H1 (cell line): Measurements from ENCODE around the gene DNAAF5. TPM values are rescaled to one million over a fixed set of nuclear protein-coding genes. Genes with fewer than 3 reads are reported as not detected.

Source experiments
- CTCF ChIA-PET: fragments of 300-600 bp; sonication (Branson Sonifier 250); formaldehyde crosslinking; loops from one replicate; lab custom pipeline; 2021; ENCODE audit not compliant: partially characterized antibody; lab: Charles Lee
- POLR2A ChIA-PET: fragments of 300-600 bp; sonication (Branson Sonifier 250); formaldehyde crosslinking; loops from one replicate; lab custom pipeline; 2021; ENCODE audit warnings: inconsistent platforms; ENCODE audit not compliant: partially characterized antibody; lab: Charles Lee
- DNase-seq, 2 experiments: peaks; one replicate each; pipeline versions ENCODE4 v3.0.0 to v3.0.0-alpha.2; 2010 to 2022; ENCODE audit warnings: low spot score in 2 of 2, low read depth in 1 of 2, mixed read lengths in 1 of 2
- FAIRE-seq: peaks from 2 replicates; lab custom pipeline; 2011; peaks lifted over from hg19 to GRCh38; lab: Jason Lieb, UNC
- H2AFZ ChIP-seq: 2 replicates; pipeline ENCODE4 v1.8.1; 2012; ENCODE audit warnings: low read length, inconsistent platforms
- H2AK5ac ChIP-seq: 2 replicates; pipeline ENCODE4 v1.6.1; 2013; ENCODE audit warnings: low read depth, low read length
- H2BK120ac ChIP-seq: replicated peaks from 2 replicates; pipeline ENCODE3; 2013; ENCODE audit warnings: low read depth, low read length, inconsistent platforms
- H2BK12ac ChIP-seq: 2 replicates; pipeline ENCODE4 v1.6.1; 2013; ENCODE audit warnings: low read depth, low read length
- H2BK15ac ChIP-seq: 2 replicates; pipeline ENCODE4 v1.6.1; 2013; ENCODE audit warnings: low read length
- H2BK20ac ChIP-seq: 2 replicates; pipeline ENCODE4 v1.6.1; 2013; ENCODE audit warnings: low read length
- H2BK5ac ChIP-seq: 2 replicates; pipeline ENCODE4 v1.6.1; 2013; ENCODE audit warnings: low read depth, low read length
- H3K14ac ChIP-seq: 2 replicates; pipeline ENCODE4 v1.6.1; 2013; ENCODE audit warnings: inconsistent platforms; ENCODE audit not compliant: insufficient read length
- H3K18ac ChIP-seq: 2 replicates; pipeline ENCODE4 v1.6.1; 2013; ENCODE audit warnings: low read length; ENCODE audit errors: extremely low read depth
- H3K23ac ChIP-seq: 2 replicates; pipeline ENCODE4 v1.6.1; 2013; ENCODE audit warnings: inconsistent platforms; ENCODE audit not compliant: insufficient read length
- H3K23me2 ChIP-seq: 2 replicates; pipeline ENCODE4 v1.6.1; 2013; ENCODE audit warnings: low read depth, low read length
- H3K27ac ChIP-seq: 2 replicates; pipeline ENCODE4 v1.6.1; 2011; ENCODE audit warnings: low read depth, low read length, inconsistent platforms
- H3K27me3 ChIP-seq, 4 experiments: replicated peaks in 1 of 4; 1 replicate in 1 of 4; 2 replicates in 3 of 4; pipeline versions ENCODE4 v1.6.1 to v1.8.1; 2011 to 2013; ENCODE audit warnings: low read length in 3 of 4, mild to moderate bottlenecking in 3 of 4, inconsistent platforms in 2 of 4, mixed read lengths in 2 of 4, moderate library complexity in 1 of 4; ENCODE audit not compliant: control insufficient read depth in 3 of 4, insufficient read depth in 3 of 4; ENCODE audit errors: extremely low read depth in 1 of 4
- H3K36me3 ChIP-seq, 4 experiments: 2 replicates each; pipeline versions ENCODE4 v1.6.1 to v1.8.1; 2011 to 2013; ENCODE audit warnings: mild to moderate bottlenecking in 4 of 4, low read length in 3 of 4, moderate library complexity in 2 of 4, control low read depth in 1 of 4, inconsistent platforms in 1 of 4; ENCODE audit not compliant: insufficient read depth in 4 of 4, control insufficient read depth in 2 of 4
- H3K4ac ChIP-seq: replicated peaks from 2 replicates; pipeline ENCODE3; 2013; ENCODE audit warnings: low read length, low read depth, mixed read lengths, inconsistent platforms; ENCODE audit not compliant: insufficient read length
- H3K4me1 ChIP-seq, 4 experiments: replicated peaks in 1 of 4; 1 replicate in 1 of 4; 2 replicates in 3 of 4; pipeline versions ENCODE4 v1.6.1 to v1.8.1; 2011 to 2013; ENCODE audit warnings: low read length in 3 of 4, inconsistent platforms in 2 of 4, mixed read lengths in 1 of 4; ENCODE audit not compliant: insufficient read depth in 4 of 4, control insufficient read depth in 3 of 4
- H3K4me2 ChIP-seq, 2 experiments: 2 replicates each; pipeline versions ENCODE4 v1.6.1 to v1.8.1; 2011 to 2013; ENCODE audit warnings: low read depth in 2 of 2, low read length in 2 of 2, control low read depth in 1 of 2, inconsistent platforms in 1 of 2, mild to moderate bottlenecking in 1 of 2; ENCODE audit not compliant: insufficient read depth in 1 of 2
- H3K4me3 ChIP-seq, 4 experiments: fragments of 200-600, 300-600 bp in 1 of 4; sonication (generic), shearing (Covaris generic), sonication (Bioruptor Twin) in 1 of 4; 2 replicates each; pipeline versions ENCODE4 v1.5.1 to v1.8.1; 2011 to 2016; ENCODE audit warnings: low read length in 4 of 4, low read depth in 3 of 4, control low read depth in 2 of 4, inconsistent platforms in 2 of 4, mild to moderate bottlenecking in 2 of 4, mixed read lengths in 1 of 4, moderate library complexity in 1 of 4; ENCODE audit not compliant: insufficient read depth in 2 of 4; ENCODE audit errors: extremely low read depth in 1 of 4
- H3K56ac ChIP-seq: replicated peaks from 2 replicates; pipeline ENCODE3; 2013; ENCODE audit warnings: low read depth, mild to moderate bottlenecking, mixed read lengths, low read length, inconsistent platforms; ENCODE audit not compliant: insufficient read length
- H3K79me1 ChIP-seq: 2 replicates; pipeline ENCODE4 v1.6.1; 2013; ENCODE audit warnings: low read depth, low read length, control low read depth
- H3K79me2 ChIP-seq, 2 experiments: 2 replicates each; pipeline versions ENCODE4 v1.6.1 to v1.8.1; 2012 to 2013; ENCODE audit warnings: low read length in 2 of 2, mild to moderate bottlenecking in 2 of 2, inconsistent platforms in 1 of 2; ENCODE audit not compliant: insufficient read depth in 2 of 2, control insufficient read depth in 1 of 2
- H3K9ac ChIP-seq, 4 experiments: replicated peaks in 1 of 4; 1 replicate in 1 of 4; 2 replicates in 3 of 4; pipeline versions ENCODE4 v1.6.1 to v1.8.1; 2011 to 2013; ENCODE audit warnings: low read depth in 3 of 4, low read length in 3 of 4, control low read depth in 2 of 4, mild to moderate bottlenecking in 2 of 4, moderate library complexity in 2 of 4, inconsistent platforms in 1 of 4; ENCODE audit errors: extremely low read depth in 1 of 4
- H3K9me3 ChIP-seq, 2 experiments: 2 replicates each; pipeline versions ENCODE4 v1.6.1 to v1.8.1; 2012 to 2013; ENCODE audit warnings: mild to moderate bottlenecking in 2 of 2, moderate library complexity in 2 of 2, control low read depth in 1 of 2, inconsistent platforms in 1 of 2, low read depth in 1 of 2, low read length in 1 of 2, mixed read lengths in 1 of 2; ENCODE audit not compliant: insufficient read depth in 2 of 2
- H4K20me1 ChIP-seq, 2 experiments: replicated peaks in 1 of 2; 2 replicates each; pipeline versions ENCODE3 to v1.8.1; 2011 to 2013; ENCODE audit warnings: inconsistent platforms in 2 of 2, low read length in 2 of 2, mild to moderate bottlenecking in 1 of 2; ENCODE audit not compliant: insufficient read depth in 2 of 2, control insufficient read depth in 1 of 2
- H4K5ac ChIP-seq: 2 replicates; pipeline ENCODE4 v1.6.1; 2013; ENCODE audit warnings: low read length, low read depth, mixed read lengths, inconsistent platforms; ENCODE audit not compliant: insufficient read length
- H4K8ac ChIP-seq: 2 replicates; pipeline ENCODE4 v1.8.0; 2013; ENCODE audit warnings: mild to moderate bottlenecking, moderate library complexity, low read length, inconsistent platforms; ENCODE audit not compliant: insufficient read depth; ENCODE audit errors: extremely low read depth
- H4K91ac ChIP-seq: replicated peaks from 2 replicates; pipeline ENCODE3; 2013; ENCODE audit warnings: low read length, mixed read lengths, inconsistent platforms; ENCODE audit not compliant: insufficient read length
- RNF2 ChIP-seq: fragments of 200-900, 300-1000 bp; sonication (generic); IDR thresholded peaks from 2 replicates; pipeline ENCODE4 v1.7.1; 2016; ENCODE audit warnings: borderline replicate concordance, low read depth, mild to moderate bottlenecking, antibody characterized with exemption, low read length; ENCODE audit not compliant: poor library complexity, severe bottlenecking; ENCODE audit errors: missing control alignments
- YY1 ChIP-seq: IDR thresholded peaks from 2 replicates; pipeline ENCODE4 v1.6.1; 2011; ENCODE audit warnings: low read depth, mild to moderate bottlenecking, low read length
- WGBS, 2 experiments: shearing (Covaris generic) in 1 of 2; methylation state at CpG; one replicate each; pipeline versions ENCODE4 v1.1.6 to v1.1.7; 2013 to 2015; ENCODE audit warnings: low lambda C conversion rate in 2 of 2, mixed read lengths in 2 of 2, inconsistent platforms in 1 of 2, low coverage in 1 of 2, missing lambda C conversion rate in 1 of 2; ENCODE audit not compliant: insufficient replicate concordance in 2 of 2, insufficient coverage in 1 of 2, insufficient read length in 1 of 2; ENCODE audit errors: extremely low coverage in 1 of 2, missing lambda C conversion rate in 1 of 2; 5-methylcytosine and 5-hydroxymethylcytosine counted together
- polyA plus RNA-seq, 7 experiments: library from polyadenylated mRNA; depleted of rRNA in 3 of 7; stranded (reverse) in 5 of 7; unstranded in 2 of 7; fragments of >200 nt in 5 of 7; fragments of 200-250 nt in 2 of 7; gene quantifications; 1 replicate in 5 of 7; 2 replicates in 1 of 7; 4 replicates in 1 of 7; pipeline versions ENCODE4 v1.2.1 to v1.2.3, GENCODE V29; 2011 to 2013; ENCODE audit warnings: missing spikeins in 2 of 7, mixed read lengths in 2 of 7
- total RNA-seq: library from RNA; stranded (reverse); fragmentation: NEBNext Ultra II Directional; extraction: Animal tissue kit (Norgen Biotek cat#: 25700); gene quantifications from 2 replicates; pipeline ENCODE4 v1.2.1, GENCODE V29; 2021

DNAAF5 gene
- total and polyA plus RNA-seq, 2 of the 8 experiments (the other 6 are each of a cell fraction or from before 2014, with no cell fraction given): 55.1 to 95.9 TPM

DNA sequence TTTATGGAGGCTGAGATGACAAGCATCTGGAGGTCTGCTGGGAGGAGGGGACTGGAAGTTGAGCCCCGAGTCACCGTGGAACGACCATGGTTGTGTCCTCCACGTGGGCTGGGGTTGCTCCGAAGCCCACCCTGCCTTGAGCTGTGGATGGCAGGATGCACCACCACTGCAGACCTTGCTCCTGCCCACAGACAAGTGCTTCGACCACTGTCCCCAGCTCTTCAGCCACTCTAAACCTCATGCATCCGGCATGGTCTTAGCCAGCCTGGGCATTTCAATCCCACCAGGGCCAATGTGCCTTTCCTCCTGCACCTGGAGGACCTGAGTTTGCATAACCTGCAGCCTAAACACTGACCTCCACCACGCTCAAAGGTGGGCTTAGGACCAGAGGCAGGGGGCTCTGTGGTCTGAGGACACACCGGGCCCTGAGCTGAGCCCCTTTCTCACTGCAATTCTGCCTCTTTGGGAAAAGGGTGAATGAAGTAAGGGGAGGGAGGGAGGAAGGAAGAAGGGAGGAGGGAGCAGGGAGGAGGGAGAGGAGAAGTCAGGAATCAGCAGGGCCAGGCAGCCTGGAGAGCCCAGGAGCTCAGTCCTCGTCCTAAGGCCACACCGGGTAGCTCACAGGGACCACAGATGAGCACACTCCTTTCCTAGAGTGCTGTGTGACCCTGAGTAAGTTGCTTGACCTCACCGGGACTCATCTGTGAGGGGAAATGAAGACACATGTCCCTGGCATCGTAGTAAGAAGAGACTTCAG lies 44.8 kb upstream of the DNAAF5 start:
- H3K9me3 ChIP-seq: peaks cover 4% of the 10 kb centered on the region in 2 experiments; a peak in 3 of 4 replicates
- H3K14ac ChIP-seq: peak overlapping the region; percentile 10
- H2BK12ac ChIP-seq: no peak overlapping the region
- H3K4ac ChIP-seq: no peak overlapping the region
- TF ChIP-seq RNF2: no peak
- TF ChIP-seq YY1: no peak
- no peak overlapping the region for H3K9ac ChIP-seq
- H2BK15ac ChIP-seq: no peak overlapping the region
- no peak for DNase-seq
- no peak overlapping the region for H3K4me2 ChIP-seq
- H4K20me1 ChIP-seq: no peaks in the 10 kb centered on the region
- FAIRE-seq: no peak
- no peak overlapping the region for H2BK120ac ChIP-seq
- no peak overlapping the region for H2AFZ ChIP-seq
- WGBS, 2 experiments: 96% methylated on average over 13 of the region's 13 CpGs; no CpG with 5 or more reads in 1 of the 2 experiments
- no peak overlapping the region for H3K18ac ChIP-seq
- H4K91ac ChIP-seq: no peak overlapping the region
- peaks cover 2 to 30% (median 10%) of the 10 kb centered on the region in 4 experiments; a peak in 7 of 8 replicates for H3K36me3 ChIP-seq
- H4K5ac ChIP-seq: no peak overlapping the region
- ChIA-PET POLR2A (interaction anchor here (0.6 kb wide), 1 partner anchor 9 kb away, joined by 3 read pairs; no protein-coding TSS in a partner anchor), CTCF (interaction anchor here (1.0 kb wide), 2 partner anchors 10 to 50 kb away, joined by 3 to 4 read pairs; no protein-coding TSS in a partner anchor)
- no peak overlapping the region for H2BK20ac ChIP-seq
- H2BK5ac ChIP-seq: no peak overlapping the region
- H3K27me3 ChIP-seq: no peaks in the 10 kb centered on the region
- H3K56ac ChIP-seq: no peak overlapping the region
- no peak overlapping the region for H4K8ac ChIP-seq
- no peak overlapping the region for H3K4me3 ChIP-seq
- no peak overlapping the region for H3K27ac ChIP-seq
- H3K23ac ChIP-seq: no peak overlapping the region
- no peaks in the 10 kb centered on the region; a peak in 1 of 4 replicates for H3K79me2 ChIP-seq
- no peaks in the 10 kb centered on the region for H3K4me1 ChIP-seq
- H3K23me2 ChIP-seq: peaks cover 2% of the 10 kb centered on the region; the same call in 1 of the 2 replicates
- peaks cover 3% of the 10 kb centered on the region; the same call in 1 of the 2 replicates for H3K79me1 ChIP-seq
- no peak overlapping the region for H2AK5ac ChIP-seq
